Measurements from ENCODE around the gene KXD1.
"Not testable (repeated sequence)": the region's sequence is repeated elsewhere in the genome, so short reads cannot be mapped to it uniquely, and the experiment has no call there.

KXD1 gene

DNA sequence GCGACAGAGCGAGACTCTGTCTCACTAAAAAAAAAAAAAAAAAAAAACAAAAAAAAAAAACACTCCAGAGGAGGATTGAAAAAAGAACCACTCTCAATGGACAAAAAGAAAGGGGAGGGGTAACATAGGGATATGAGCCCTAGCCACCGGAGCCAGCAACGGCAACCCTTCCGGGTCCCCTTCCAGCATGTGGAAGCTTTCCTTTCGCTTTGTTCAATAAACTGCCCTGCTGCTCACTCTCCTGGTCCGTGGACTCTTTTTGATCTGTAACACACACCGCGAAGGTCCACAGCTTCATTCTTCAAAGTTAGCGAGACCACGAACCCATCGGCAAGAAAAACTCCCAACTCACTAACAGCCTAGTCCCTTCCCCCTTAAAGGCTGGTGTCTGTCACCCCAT, 29.9 kb downstream of the KXD1 start:
- no peak for DNase-seq

DNA sequence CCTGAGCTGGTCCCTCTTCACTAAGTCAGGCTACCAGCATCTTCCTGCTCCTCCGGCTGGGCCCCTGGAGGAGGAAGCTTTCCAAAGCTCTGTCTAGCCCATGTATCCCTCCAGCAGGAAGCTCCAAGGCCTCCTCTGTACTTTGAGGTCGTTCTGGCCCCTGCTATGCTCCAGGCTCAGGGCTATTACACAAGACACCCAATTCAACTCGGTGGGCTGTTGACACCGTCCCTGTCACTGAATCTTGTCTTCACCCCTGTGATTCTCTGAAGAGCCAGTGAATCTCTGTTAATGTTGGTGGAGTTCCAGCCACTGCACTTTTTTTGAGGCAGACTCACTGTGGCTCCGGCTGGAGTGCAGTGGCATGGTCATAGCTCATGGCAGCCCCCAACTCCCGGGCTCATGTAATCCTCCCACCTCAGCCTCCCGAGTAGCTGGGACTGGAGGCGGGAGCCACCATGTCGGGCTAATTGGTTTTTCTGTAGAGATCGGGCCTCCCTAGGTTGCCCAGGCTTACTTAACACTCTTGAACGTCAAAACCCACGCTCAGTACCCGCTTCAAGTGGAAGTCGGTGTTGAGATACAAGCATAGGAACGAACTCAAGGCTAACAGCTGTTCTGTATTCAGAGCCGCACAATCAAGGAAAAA, 30.4 kb downstream of the KXD1 start:
- no peak for DNase-seq

DNA sequence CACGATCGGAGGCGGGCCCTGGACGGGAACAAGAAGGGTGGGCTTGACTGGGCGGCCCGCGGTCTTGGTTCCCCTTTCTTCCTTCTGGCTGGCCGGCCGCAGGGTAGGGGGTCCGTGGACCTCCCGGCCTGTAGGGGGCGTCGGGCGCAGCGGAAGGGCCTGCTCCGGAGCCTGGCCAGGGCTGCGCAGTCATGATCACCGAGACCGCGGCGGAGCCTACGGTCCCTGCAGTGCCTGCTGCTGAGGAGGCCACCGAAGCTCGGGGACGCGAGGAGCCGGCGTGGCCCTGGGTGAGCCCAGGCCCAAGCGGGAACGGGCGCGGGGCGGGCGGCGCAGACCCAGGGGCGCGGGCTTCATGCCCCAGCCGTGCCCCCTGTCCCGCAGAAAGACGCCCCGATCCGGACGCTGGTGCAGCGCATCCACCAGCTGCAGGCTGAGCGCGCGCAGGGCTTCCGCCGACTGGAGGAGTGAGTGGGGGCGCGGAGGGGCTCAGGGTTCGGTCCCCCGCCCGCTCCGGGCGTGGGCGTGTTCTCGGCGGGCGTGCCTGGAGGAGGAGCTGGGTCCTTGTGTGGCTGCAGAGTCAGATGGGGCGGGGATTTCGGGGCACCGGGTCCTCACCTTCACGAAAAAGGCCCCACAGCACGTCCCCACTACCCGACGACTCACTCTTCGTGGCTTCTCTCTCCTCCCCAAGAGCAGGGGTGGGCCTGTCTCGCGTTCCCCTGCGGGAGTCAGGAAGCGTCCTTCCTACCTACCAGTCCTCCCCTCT, 31.1 kb downstream of the KXD1 start, which contains the start of gene REX1BD:
Gene REX1BD (plus strand): TSS at position 188 of the 769 bp plus-strand sequence. CDS start 4 bp downstream, at position 192.
- peak; percentile 73 to 83 for DNase-seq

DNA sequence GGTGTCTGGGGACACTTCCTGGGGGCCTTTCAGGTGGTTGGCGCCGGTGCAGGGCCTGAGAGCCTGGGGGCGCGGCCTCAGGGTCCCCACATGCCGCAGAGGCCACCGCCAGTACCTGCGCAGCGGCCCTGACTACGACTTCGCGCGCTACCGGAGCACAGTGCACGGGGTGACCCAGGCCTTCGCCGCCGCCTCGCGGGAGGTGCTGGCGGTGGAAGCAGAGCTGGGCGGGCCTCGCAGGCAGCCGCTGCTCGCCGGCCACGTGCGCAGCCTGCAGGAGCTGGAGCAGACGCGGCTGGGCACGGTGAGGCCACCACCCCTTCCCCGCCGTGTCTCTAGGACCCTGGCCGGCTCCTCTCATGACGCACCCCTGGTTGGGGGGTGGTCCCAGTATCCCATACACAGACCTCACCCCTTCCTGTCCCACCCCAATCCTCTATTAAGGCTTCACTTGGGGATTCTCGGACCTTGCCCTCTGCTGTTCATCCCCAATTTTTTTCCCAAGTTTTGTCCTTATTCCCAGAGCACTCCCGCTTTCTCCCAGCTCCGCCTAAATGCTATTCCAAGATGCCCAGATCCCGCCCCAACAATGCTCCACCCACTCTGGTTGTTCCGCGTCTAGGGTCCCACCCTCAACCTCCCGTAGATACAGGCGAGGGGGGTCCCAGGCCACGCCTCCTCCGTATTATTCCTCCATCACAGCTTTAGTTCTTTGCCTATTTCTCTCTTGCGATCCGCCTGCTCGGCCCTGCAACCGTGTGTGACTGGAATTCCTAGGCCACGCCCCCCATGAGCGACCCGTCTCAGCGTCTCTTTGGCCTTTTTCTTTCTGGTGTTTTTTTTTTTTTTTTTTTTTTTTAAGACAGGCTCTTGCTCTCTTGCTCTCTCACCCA, 32.0 kb downstream of the KXD1 start:
- peak; percentile 62 to 66 for DNase-seq

DNA sequence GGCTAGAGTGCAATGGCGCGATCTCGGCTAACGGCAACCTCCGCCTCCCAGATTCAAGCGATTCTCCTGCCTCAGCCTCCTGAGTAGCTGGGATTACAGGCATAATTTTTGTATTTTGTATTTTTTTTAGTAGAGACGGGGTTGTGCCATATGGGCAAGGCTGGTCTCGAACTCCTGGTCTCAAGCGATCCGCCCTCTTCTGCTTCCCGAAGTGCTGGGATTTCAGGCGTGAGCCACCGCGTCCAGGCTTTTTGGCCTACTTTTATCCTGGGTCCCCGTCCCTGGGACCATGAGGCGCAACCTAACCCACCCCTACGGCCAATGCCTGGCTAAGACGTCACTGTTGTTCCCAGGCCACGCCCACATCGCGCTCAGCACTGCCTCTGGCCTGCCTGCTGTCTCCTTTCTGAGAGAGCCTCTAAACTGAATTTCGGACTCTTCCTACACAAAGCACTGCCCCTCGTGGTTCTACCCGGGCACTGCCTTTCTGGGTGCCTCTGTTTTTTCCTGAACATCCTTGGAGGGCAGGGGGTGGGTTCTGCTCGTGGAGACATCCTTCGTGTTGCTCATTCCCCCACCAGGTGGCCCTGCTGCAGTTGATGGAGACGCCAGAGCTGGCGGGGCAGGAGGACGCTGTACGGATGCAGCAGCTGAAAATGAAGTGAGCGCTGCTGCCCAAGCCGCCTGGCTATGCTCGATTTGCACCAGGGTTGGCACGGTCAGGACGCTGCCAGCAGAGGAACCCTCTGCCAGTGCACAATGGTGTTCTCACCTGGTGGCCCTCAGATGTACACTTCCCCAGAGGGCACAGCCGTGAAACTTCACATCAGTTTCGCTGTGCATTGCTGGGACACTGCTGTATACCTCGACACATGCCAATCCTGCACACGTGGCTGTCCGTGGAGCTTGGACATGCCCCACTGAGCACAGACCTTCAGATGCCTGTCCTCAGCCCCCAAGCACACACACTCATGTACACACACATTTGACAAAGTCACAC, 32.9 kb downstream of the KXD1 start:
- DNase-seq, result no peak

DNA sequence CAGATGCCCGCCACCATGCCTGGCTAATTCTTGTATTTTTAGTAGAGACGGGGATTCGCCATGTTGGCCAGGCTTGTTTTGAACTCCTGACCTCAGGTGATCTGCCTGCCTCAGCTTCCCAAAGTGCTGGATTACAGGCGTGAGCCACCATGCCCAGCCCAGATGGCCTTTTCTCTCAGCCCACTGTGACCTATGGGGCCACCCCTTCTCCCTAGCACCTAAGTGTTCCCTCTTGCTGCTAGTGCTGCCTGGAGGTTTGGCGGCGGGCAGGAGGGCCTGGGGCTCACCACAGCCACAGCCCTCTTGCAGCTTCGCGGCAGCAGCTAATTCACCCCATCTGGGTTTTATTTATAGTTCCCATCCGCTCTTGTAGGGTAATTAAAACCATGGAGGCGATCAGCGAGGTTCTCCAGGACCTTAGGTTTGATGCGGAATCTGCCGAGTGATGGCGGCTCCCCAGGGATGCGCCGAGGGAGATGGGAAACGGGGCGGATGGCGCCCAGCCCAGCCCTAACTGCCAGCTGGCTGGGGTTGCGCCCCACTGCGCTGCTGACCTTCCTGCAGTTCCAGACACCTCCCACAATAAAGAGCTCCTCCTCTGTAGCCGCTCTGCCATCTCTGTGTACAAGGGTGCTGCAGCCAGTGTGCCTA, 34.2 kb downstream of the KXD1 start:
- DNase-seq, result no peak

DNA sequence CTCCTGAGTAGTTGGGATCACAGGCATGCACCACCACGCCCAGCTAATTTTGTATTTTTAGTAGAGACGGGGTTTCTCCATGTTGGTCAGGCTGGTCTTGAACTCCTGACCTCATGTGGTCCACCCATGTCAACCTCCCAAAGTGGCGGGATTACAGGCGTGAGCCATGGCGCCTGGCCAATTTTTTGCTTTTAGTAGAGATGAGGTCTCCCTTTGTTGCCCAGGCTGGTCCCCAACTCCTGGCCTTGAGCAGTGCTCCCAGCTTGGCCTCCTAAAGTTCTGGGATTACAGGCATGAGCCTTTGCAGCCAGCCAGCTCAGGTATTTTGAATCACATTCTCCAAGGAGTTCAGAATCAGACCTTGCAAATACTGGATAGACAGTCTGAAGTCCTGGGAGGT, 35.1 kb downstream of the KXD1 start:
- not testable (repeated sequence) for DNase-seq

DNA sequence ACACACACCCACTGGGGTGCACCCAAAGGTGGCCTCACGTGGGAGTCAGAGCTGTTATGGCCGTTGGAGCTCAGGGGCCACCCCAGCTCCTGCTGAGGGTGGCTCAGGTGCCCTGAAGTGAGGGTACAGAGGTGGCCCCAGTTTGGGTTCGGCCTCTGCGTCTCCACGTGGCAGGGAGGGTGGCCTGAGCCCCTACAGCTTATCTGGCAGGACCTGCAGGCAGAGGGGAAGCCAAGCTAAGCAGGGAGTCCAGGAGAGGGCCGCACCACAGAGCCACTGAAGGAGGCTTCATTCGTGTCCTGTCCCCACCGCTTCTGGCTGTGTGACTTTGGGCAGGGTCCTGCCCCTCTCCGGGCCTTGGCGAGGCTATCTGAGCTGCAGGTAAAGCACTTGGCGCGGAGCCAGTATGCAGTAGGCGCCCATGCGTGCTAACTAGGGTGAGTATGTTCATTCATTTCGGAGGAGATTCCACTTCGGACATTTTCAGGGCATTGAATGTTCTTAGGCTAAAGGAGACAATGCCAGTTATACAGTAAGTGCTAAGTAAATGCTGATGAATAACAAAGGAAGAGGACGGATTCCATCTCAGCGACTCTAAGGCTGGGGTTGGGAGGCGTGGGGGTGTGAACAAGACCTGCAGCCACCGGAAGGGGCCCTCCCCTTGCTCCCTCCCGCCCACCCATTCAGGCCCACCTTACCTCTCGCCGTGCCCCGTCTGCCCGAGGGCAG, 35.9 kb downstream of the KXD1 start:
- no peak for DNase-seq

DNA sequence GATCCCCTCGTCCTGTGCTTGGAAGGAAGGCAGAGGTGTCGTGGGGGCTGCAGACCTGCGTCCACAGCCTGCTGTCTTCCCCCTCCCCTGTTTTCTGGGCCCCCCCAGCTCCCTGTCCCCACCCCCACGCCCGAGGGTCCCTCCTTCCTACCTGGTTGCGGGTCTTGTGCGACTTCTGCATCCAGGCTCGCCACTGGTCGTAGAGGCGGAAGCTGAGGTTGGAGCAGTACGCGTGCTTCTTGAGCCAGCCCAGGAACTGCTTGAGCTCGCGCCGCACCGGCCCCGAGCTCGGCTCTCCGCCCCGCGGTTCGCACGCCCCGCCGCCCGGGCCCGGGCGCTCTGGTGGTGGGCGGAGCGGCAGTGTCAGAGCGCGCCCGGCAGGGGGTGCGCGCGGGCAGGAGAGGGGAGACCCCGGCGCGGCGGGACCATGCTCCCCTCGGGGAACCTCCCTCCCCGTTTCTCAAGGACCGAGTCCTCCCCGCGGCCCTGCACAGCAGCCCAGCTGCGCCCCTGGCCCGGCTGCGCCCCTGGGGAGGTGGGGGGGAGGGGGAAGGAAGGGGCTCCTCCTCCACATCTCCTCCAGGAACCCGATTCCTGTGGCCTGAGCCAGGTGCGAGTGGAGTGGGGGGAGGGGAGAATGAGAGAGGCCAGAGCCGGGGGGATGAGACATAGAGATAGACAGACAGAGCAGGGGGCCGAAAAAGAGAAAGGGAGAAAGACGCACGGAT, 36.6 kb downstream of the KXD1 start:
- DNase-seq, result peak; percentile 76 to 79

DNA sequence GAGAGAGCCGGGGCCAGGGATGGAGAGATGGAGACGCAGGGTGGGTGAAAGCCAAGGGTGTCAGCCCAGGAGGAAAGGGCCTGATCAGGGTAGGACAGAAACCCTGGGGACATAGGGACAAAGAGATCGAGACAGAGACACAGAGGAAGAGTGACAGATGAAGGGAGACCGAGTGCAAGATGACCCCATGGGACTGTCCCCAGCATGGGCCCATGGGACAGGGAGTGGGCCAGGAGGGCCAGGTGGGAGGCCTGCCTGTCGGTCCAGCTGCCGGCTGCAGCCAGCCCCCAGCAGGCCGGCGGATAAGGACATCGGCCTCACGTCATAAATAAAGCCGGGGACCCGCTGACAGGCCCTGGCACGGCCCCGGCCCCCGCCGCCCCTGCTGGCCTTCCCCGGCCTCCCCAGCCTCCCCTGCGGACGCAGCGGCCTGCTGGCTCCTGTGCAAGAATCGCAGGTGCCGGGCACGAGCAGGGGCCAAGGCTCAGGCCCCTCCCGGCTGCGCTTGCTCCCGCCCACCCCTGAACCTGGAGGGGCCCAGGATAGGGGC, 37.2 kb downstream of the KXD1 start:
- no peak for DNase-seq

DNA sequence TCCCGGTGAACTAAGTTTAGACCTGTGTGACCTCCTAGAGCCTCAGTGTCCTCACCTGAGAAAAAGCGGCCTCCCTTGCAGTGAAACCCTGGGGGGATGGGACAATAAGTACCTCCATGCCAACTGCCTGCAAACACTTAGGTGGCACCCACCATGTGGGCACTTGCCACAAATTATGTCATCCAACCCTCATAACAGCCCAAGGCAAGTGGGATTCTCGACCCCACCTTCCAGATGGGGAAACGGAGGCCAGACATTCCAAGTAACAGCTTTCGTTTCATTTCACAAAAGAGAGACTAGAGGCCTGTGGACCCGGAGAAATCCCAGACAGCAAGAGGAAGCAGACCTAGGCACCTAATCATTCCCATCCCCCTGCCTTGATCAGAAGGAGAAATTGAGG, 37.8 kb downstream of the KXD1 start:
- no peak for DNase-seq

DNA sequence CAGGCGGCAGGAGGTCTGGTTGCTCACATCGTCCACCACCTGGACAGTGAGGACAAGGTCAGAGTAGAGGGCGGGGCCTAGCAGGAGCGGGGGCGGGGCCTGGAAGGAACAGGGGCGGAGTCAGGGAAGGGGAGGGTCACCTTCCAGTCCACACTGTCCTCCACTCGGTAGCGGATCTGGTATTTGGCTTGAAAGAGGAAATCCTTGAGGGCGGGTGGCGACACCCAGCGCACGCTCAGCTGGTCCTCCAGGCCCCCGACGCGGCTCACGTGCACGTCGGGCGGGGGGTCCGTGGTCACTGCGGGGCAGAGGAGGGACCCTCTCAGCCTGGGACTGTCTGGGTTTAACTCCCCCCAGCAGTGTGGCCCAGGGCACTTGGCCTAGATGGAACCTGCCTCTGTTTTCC, 39.1 kb downstream of the KXD1 start:
- DNase-seq, result no peak

DNA sequence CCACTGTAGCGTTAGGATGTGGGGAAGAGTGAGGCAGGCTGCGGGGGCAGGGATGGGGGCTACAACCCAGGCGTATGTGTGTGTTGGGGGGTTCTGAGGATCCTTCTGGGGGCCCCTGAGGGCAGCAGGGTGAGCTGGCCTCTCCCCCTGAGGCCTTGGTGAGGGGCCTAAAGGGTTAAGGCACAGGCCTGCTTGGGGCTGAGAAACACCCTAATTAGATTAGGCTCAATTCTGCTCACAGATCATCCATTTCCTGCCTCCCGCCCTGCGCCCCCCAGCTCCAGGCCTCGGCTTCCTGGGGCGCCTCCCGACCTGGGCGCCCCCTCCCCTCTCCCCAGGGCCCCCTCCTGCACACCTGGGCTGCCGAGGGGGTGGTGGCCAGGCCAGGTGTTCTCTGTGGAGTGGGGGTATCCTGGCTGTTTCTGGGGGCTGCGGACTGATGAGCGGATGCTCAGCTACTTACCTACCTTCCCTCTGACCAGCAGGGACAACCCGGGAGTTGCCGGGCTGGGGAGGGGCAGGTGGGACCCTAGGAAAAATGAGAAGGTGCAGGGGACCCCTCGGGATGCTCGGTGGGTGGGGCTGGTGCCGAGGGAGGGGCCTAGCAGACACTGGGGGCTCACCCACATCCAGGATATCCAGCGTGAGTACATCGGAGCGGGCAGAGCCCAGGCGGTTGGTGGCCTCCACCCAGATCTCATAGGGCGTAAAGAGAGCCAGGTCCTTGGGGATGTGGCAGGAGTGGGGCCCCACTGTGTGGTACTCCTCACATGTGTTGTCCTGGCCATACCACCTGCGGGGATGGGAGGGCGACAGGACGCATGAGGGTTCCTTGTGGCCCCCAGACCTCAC, 40.4 kb downstream of the KXD1 start:
- DNase-seq, result no peak

DNA sequence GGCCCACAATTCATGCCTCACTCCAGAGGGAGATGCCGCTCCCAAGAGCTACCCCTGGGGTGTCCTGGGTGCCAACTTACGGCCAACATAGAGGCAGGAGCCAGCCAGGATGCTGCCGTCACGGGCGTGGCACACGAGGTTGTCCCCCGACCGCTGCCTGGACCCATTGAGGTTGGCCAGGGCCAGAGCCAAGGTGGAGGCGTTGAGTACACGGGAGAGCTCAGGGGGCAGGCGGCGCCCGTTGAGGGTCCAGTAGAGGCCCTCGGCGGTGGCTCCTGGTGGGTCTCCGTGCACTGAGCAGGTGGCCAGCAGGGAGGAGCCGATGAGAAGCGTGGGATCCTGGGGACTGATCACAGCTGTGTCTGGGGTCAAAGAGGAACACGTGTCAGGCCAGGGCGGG, 41.8 kb downstream of the KXD1 start:
- DNase-seq, result no peak

DNA sequence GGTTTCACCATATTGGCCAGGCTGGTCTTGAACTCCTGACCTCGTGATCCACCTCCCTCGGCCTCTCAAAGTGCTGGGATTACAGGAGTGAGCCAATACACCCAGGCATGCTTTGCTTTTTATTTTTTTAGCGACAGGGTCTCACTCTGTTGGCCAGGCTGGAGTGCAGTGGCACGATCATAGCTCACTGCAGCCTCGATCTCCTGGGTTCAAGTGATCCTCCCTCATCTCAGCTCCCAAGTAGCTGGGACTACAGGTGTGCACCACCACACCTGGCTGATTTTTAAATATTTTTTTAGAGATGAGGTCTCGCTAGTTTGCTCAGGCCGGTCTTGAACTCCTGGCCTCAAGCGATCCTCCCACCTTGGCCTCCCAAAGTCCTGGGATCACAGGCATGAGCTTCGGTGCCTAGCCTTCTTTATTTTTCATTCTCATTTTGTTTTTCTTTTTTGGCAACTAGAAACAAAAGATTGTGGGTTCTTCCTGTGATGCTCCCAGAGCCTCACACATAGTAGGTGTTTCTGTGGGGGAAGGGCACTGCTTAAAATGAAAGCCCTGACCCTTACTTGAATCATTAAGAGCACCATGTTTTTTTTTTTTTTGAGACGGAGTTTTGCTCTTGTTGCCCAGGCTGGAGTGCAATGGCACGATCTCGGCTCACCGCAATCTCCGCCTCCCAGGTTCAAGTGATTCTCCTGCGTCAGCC, 43.2 kb downstream of the KXD1 start:
- not testable (repeated sequence) for DNase-seq

DNA sequence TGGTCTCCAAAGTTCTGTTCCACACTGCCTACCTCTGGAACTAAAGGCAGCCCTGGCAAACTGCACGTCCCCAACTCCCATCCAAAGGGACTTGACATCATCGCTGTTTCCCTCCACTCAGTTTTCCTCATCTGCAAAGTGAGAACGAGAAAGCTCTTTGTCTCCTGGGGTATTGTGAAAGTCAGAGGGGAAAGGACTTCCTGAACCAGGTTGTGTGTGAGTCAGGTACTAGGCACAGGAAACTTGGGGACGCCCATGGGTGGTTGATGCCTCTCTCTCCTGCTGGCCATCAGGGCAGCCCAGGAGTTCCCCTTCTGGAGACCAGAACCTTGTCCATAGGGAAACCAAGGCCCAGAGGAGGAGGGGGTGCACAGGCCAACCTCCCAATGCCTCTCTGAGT, 44.2 kb downstream of the KXD1 start:
- no peak for DNase-seq

DNA sequence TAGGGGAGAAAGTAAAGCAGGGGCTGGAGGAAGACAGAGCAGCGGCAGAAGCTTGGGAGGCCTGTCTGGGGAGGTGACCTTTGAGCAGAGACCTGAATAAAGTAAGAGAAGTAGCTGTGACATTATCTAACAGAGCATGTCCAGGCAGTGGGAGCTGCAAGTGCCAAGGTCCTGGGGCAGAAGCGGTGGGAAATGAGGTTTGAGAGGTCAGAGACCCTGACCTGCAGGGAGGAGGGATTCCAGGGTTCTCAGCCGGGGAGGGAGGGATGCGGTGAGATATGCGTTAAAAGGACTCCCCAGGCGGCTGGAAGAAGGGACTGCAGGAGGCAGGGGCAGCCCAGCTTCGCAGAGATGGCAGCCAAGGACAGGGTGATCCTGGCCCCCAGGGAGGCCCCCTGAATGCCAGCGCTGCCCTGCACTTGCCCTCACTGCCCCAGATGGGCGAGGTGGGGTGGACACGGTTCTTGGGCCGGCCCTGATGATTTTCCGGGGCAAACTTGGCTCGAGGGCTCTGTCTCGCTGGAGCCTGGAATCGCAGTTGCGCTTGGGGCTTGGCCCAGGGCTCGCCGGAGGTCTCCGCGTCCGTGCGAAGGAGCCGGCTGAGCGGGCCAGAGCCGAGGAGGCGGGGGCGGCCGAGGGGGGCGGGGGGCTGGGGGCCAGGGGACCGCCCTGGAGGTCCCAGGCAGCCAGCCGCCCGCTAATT, 45.7 kb downstream of the KXD1 start:
- no peak for DNase-seq

Measured in stimulated activated CD4-positive, alpha-beta T cell treated with anti-CD3 and anti-CD28 coated beads, Interleukin-2, amount 100 ng/mL, for 48 hours (primary cell).